Upper lobe of left lung (tissue), 6 donors: ENCODE results near the gene FNDC11. TPM values are rescaled to one million over a fixed set of nuclear protein-coding genes. Genes with fewer than 3 reads are reported as not detected.
A peak's percentile ranks its signal among the peaks of the same experiment; 100 is the strongest.

Experiments used
- ATAC-seq, 2 donors: fragments of 200-7000 bp; cut with Tn5 transposase; one replicate each; pipeline ENCODE4 v1.9.1; 2022; ENCODE audit warnings: mild to moderate bottlenecking in 2 of 2, moderate library complexity in 2 of 2; ENCODE audit not compliant: low FRiP score in 2 of 2
- DNase-seq, 2 donors: peaks; one replicate each; pipeline ENCODE4 v3.0.0-alpha.2; 2019 to 2020
- H3K27ac ChIP-seq, 4 donors: fragments of 200-600 bp; sonication (generic); one replicate each; pipeline ENCODE4 v1.5.1; 2016 to 2019
- H3K27me3 ChIP-seq, 4 donors: fragments of 200-600 bp; sonication (generic); one replicate each; pipeline ENCODE4 v1.5.1; 2017 to 2019
- H3K36me3 ChIP-seq, 4 donors: fragments of 200-600 bp; sonication (generic); one replicate each; pipeline ENCODE4 v1.5.1; 2016 to 2019
- H3K4me1 ChIP-seq, 4 donors: fragments of 200-600 bp; sonication (generic); one replicate each; pipeline ENCODE4 v1.5.1; 2018 to 2019
- H3K4me3 ChIP-seq, 4 donors: fragments of 200-600 bp; sonication (generic); one replicate each; pipeline ENCODE4 v1.5.1; 2017 to 2019; ENCODE audit warnings: mild to moderate bottlenecking in 2 of 4, moderate library complexity in 1 of 4
- H3K9me3 ChIP-seq, 4 donors: fragments of 200-600 bp; sonication (generic); one replicate each; pipeline ENCODE4 v1.5.1; 2018 to 2019
- CTCF ChIP-seq, 6 experiments: fragments of 450-650 bp in 4 of 6; fragments of 200-600 bp in 2 of 6; sonication (generic) in 2 of 6; IDR thresholded peaks; one replicate each; pipeline ENCODE4 v1.5.1; 2016 to 2019; ENCODE audit warnings: antibody characterized with exemption in 6 of 6
- EP300 ChIP-seq, 4 donors: sonication (generic); formaldehyde crosslinking; IDR thresholded peaks; one replicate each; pipeline ENCODE4 v1.5.1; 2017; ENCODE audit warnings: antibody characterized with exemption in 4 of 4, control low read depth in 2 of 4
- POLR2A ChIP-seq, 4 donors: fragments of 450-650 bp; IDR thresholded peaks; one replicate each; pipeline ENCODE4 v1.5.1; 2016 to 2017; ENCODE audit warnings: antibody characterized with exemption in 4 of 4, mild to moderate bottlenecking in 2 of 4
- POLR2AphosphoS5 ChIP-seq, 2 donors: sonication (generic); formaldehyde crosslinking; IDR thresholded peaks; one replicate each; pipeline ENCODE4 v1.5.1; 2017; ENCODE audit warnings: antibody characterized with exemption in 2 of 2
- WGBS, 2 donors: methylation state at CpG; one replicate each; pipeline ENCODE4 v1.1.5; 2017 to 2018; 5-methylcytosine and 5-hydroxymethylcytosine counted together
- total RNA-seq, 6 donors: library from RNA; depleted of rRNA in 4 of 6; stranded (reverse); fragments of >200 nt in 4 of 6; gene quantifications; one replicate each; pipeline versions ENCODE4 v1.1.0 to v1.2.1, GENCODE V29; 2016 to 2021
- donor health status: DM: no; HTN: no; CAD: no; lungs with moderate emphysema.
- donor health status: DM: no; HTN: yes; CAD: no; lungs with severe emphysema.

FNDC11 gene
- total RNA-seq, 6 donors from 2014 or later, result 0.29 to 6.5 (median 1.4) TPM

GRCh38 chr20:63517376-63518309 is 36.3 kb upstream of the FNDC11 start:
- 83 to 92% methylated on average over 15 to 32 of the region's 32 CpGs for WGBS, 2 donors

GRCh38 chr20:63518351-63518861 is 35.6 kb upstream of the FNDC11 start:
- H3K36me3 ChIP-seq, result peaks cover 0 to 7% (median 5%) of the 10 kb centered on the region in 4 donors
- H3K27me3 ChIP-seq, result no peaks in the 10 kb centered on the region
- no peaks in the 10 kb centered on the region for H3K9me3 ChIP-seq
- 90 to 93% methylated on average over 9 to 17 of the region's 20 CpGs for WGBS, 2 donors
- TF ChIP-seq CTCF (IDR thresholded peaks at IDR 0.05), result no peak
- TF ChIP-seq EP300 (IDR thresholded peaks at IDR 0.05), result no peak
- no peak for TF ChIP-seq POLR2A (IDR thresholded peaks at IDR 0.05)
- no peak for TF ChIP-seq POLR2AphosphoS5 (IDR thresholded peaks at IDR 0.05)
- H3K27ac ChIP-seq, result no peak overlapping the region
- ATAC-seq (no peak), DNase-seq (peak in 1 of 2 donors; percentile 75)
- H3K4me3 ChIP-seq, result no peak overlapping the region
- peaks cover 13 to 36% (median 31%) of the 10 kb centered on the region in 4 donors for H3K4me1 ChIP-seq

More at GRCh38 chr20:63517376-63518309, 36.3 kb upstream of the FNDC11 start:
- TF ChIP-seq EP300 (IDR thresholded peaks at IDR 0.05), result no peak
- TF ChIP-seq CTCF (IDR thresholded peaks at IDR 0.05), result no peak
- no peak for TF ChIP-seq POLR2A (IDR thresholded peaks at IDR 0.05)
- no peak for TF ChIP-seq POLR2AphosphoS5 (IDR thresholded peaks at IDR 0.05)
- ATAC-seq, result no peak
- H3K4me1 ChIP-seq, result peaks cover 13 to 30% (median 28%) of the 10 kb centered on the region in 4 donors
- H3K4me3 ChIP-seq, result no peak overlapping the region
- H3K36me3 ChIP-seq, result peaks cover 0 to 7% (median 2%) of the 10 kb centered on the region in 4 donors
- DNase-seq, result peak in 1 of 2 donors; percentile 63
- no peak overlapping the region for H3K27ac ChIP-seq
- no peaks in the 10 kb centered on the region for H3K9me3 ChIP-seq
- no peaks in the 10 kb centered on the region for H3K27me3 ChIP-seq

- Histone ChIP-seq H3K9me3 (no peaks in the 10 kb centered on the region), H3K27ac (peak overlapping the region; percentile 89 to 97 (median 92)), H3K4me3 (peak overlapping the region in 3 of 4 donors; percentile 63 to 97 (median 81)), H3K27me3 (no peaks in the 10 kb centered on the region), H3K36me3 (peaks cover 0 to 7% (median 5%) of the 10 kb centered on the region in 4 donors), H3K4me1 (peaks cover 13 to 36% (median 31%) of the 10 kb centered on the region in 4 donors)
- ATAC-seq (no peak), DNase-seq (peak in 1 of 2 donors; percentile 76)
- 66 to 81% methylated on average over 19 to 29 of the region's 32 CpGs for WGBS, 2 donors
- TF ChIP-seq POLR2A (IDR thresholded peaks at IDR 0.05) (no peak), EP300 (IDR thresholded peaks at IDR 0.05) (no peak), POLR2AphosphoS5 (IDR thresholded peaks at IDR 0.05) (no peak), CTCF (IDR thresholded peaks at IDR 0.05) (no peak)
These were observed 34.9 kb upstream of the FNDC11 start for GRCh38 chr20:63518946-63519667.

- Histone ChIP-seq H3K27ac (peak overlapping the region; percentile 89 to 97 (median 92)), H3K4me1 (peaks cover 13 to 36% (median 31%) of the 10 kb centered on the region in 4 donors), H3K4me3 (peak overlapping the region; percentile 63 to 97 (median 75)), H3K27me3 (no peaks in the 10 kb centered on the region), H3K36me3 (peaks cover 0 to 7% (median 5%) of the 10 kb centered on the region in 4 donors), H3K9me3 (no peaks in the 10 kb centered on the region)
- WGBS, 2 donors, result 2 to 3% methylated on average over 26 to 37 of the region's 72 CpGs
- ATAC-seq, result peak; percentile 67 to 73
- peak; percentile 47 to 73 for DNase-seq
- TF ChIP-seq EP300 (IDR thresholded peaks at IDR 0.05) (no peak), CTCF (IDR thresholded peaks at IDR 0.05) (peak in 4 of 6 experiments; percentile 8 to 30 (median 20))
These were observed 34.1 kb upstream of the FNDC11 start for GRCh38 chr20:63519668-63520503.
